Measurements from ENCODE around the gene MRM2. TPM values are rescaled to one million over a fixed set of nuclear protein-coding genes. Genes with fewer than 3 reads are reported as not detected.

The MRM2 gene
- total and polyA plus RNA-seq, 2 donors from 2014 or later = 25.6 TPM

DNA sequence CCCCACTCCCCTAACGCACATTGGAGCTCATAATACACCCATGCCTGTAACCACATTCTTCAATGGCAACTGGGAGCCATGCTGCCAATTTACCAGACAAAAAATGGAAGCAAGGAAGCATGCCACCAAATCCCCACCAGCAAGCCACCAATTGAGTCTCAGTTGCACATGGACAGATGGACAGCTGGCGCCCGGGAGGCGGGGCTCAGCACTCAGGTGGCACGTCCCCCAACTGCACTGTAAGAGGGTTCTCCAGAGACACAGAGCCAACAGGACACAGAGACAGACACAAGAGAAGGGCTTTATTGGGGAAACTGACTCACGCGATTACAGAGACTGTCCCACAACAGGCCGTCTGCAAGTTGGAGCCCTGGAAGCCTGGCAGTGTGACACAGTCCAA lies 11.8 kb downstream of the MRM2 start:
- Histone ChIP-seq H3K9ac (ENCODE audit: low read length in 3 of 3) (no peak overlapping the region), H3K4me1 (ENCODE audit: control insufficient read depth in 2 of 3, insufficient read depth in 2 of 3, low read depth in 1 of 3, low read length in 3 of 3) (peaks cover 0 to 6% (median 0%) of the 10 kb centered on the region in 3 donors), H3K27me3 (ENCODE audit: control insufficient read depth, insufficient read depth, low read length) (no peaks in the 10 kb centered on the region), H3K27ac (ENCODE audit: low read depth in 2 of 2, low read length in 2 of 2) (no peak overlapping the region), H3K36me3 (ENCODE audit: control insufficient read depth in 2 of 3, insufficient read depth in 3 of 3, low read length in 3 of 3) (peaks cover 4 to 19% (median 6%) of the 10 kb centered on the region in 3 donors), H3K4me3 (ENCODE audit: low read length in 3 of 3) (no peak overlapping the region), H3K9me3 (ENCODE audit: control insufficient read depth in 2 of 3, insufficient read depth in 1 of 3, low read length in 3 of 3) (no peaks in the 10 kb centered on the region)
- TF ChIP-seq, protein P1, sequence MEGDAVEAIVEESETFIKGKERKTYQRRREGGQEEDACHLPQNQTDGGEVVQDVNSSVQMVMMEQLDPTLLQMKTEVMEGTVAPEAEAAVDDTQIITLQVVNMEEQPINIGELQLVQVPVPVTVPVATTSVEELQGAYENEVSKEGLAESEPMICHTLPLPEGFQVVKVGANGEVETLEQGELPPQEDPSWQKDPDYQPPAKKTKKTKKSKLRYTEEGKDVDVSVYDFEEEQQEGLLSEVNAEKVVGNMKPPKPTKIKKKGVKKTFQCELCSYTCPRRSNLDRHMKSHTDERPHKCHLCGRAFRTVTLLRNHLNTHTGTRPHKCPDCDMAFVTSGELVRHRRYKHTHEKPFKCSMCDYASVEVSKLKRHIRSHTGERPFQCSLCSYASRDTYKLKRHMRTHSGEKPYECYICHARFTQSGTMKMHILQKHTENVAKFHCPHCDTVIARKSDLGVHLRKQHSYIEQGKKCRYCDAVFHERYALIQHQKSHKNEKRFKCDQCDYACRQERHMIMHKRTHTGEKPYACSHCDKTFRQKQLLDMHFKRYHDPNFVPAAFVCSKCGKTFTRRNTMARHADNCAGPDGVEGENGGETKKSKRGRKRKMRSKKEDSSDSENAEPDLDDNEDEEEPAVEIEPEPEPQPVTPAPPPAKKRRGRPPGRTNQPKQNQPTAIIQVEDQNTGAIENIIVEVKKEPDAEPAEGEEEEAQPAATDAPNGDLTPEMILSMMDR (IDR thresholded peaks at IDR 0.05; ENCODE audit: borderline replicate concordance, extremely low read depth, insufficient read depth) = no peak
- intact Hi-C loops (cut with DNase I) = no loop called here
- FAIRE-seq = no peak
- DNase-seq = no peak

DNA sequence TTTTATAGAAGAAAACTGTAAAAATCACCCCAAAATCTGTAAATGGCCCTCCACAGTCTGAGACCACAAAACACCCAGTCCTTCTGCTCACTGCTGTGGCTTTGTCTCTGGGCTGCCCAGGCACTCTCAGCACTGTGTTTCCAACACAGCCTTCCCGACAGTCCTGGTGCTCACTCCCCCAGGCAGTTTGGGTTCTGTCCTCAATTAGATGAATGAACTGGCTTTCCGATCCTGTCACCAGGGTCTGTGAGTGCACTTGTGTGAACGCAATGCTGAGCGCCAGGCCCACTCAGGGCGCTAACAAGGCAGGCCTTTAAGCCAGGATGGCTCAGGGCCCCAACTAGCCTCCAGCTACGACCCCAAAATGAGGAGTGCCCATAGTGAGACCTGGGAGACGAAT lies 12.5 kb downstream of the MRM2 start:
- FAIRE-seq (no peak), DNase-seq (no peak)
- Histone ChIP-seq H3K27me3 (ENCODE audit: control insufficient read depth, insufficient read depth, low read length) (no peaks in the 10 kb centered on the region), H3K9ac (ENCODE audit: low read length in 3 of 3) (no peak overlapping the region), H3K36me3 (ENCODE audit: control insufficient read depth in 2 of 3, insufficient read depth in 3 of 3, low read length in 3 of 3) (peaks cover 2 to 17% (median 4%) of the 10 kb centered on the region in 3 donors), H3K27ac (ENCODE audit: low read depth in 2 of 2, low read length in 2 of 2) (no peak overlapping the region), H3K9me3 (ENCODE audit: control insufficient read depth in 2 of 3, insufficient read depth in 1 of 3, low read length in 3 of 3) (no peaks in the 10 kb centered on the region), H3K4me3 (ENCODE audit: low read length in 3 of 3) (no peak overlapping the region), H3K4me1 (ENCODE audit: control insufficient read depth in 2 of 3, insufficient read depth in 2 of 3, low read depth in 1 of 3, low read length in 3 of 3) (peaks cover 0 to 6% (median 0%) of the 10 kb centered on the region in 3 donors)
- intact Hi-C loops (cut with DNase I) = no loop called here
- TF ChIP-seq, protein P1 (IDR thresholded peaks at IDR 0.05; ENCODE audit: borderline replicate concordance, extremely low read depth, insufficient read depth) = no peak

DNA sequence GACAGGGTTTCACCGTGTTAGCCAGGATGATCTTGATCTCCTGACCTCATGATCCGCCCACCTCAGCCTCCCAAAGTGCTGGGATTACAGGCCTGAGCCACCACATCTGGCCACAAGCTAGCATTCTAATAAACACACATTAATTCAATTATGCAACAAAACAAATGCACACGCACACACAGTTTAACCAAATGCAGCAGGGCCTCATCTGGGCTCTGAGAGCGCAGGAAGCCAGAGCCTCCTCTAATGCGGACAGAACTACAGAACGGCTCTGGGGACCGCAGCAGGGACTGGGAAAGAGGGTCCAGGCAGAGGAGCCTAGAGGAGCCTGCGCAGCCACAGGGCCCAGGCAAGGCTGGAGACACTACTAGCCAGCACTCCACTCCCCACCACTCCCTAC lies 13.1 kb downstream of the MRM2 start:
- H3K4me1 ChIP-seq (ENCODE audit: control insufficient read depth in 2 of 3, insufficient read depth in 2 of 3, low read depth in 1 of 3, low read length in 3 of 3) = peaks cover 0 to 6% (median 0%) of the 10 kb centered on the region in 3 donors
- intact Hi-C loops (cut with DNase I) = no loop called here
- H3K36me3 ChIP-seq (ENCODE audit: control insufficient read depth in 2 of 3, insufficient read depth in 3 of 3, low read length in 3 of 3) = peaks cover 2 to 17% (median 4%) of the 10 kb centered on the region in 3 donors
- FAIRE-seq = no peak
- no peak overlapping the region for H3K4me3 ChIP-seq (ENCODE audit: low read length in 3 of 3)
- DNase-seq = no peak
- no peak overlapping the region for H3K27ac ChIP-seq (ENCODE audit: low read depth in 2 of 2, low read length in 2 of 2)
- TF ChIP-seq, protein P1 (IDR thresholded peaks at IDR 0.05; ENCODE audit: borderline replicate concordance, extremely low read depth, insufficient read depth) = no peak
- no peaks in the 10 kb centered on the region for H3K27me3 ChIP-seq (ENCODE audit: control insufficient read depth, insufficient read depth, low read length)
- H3K9ac ChIP-seq (ENCODE audit: low read length in 3 of 3) = no peak overlapping the region
- no peaks in the 10 kb centered on the region for H3K9me3 ChIP-seq (ENCODE audit: control insufficient read depth in 2 of 3, insufficient read depth in 1 of 3, low read length in 3 of 3)

DNA sequence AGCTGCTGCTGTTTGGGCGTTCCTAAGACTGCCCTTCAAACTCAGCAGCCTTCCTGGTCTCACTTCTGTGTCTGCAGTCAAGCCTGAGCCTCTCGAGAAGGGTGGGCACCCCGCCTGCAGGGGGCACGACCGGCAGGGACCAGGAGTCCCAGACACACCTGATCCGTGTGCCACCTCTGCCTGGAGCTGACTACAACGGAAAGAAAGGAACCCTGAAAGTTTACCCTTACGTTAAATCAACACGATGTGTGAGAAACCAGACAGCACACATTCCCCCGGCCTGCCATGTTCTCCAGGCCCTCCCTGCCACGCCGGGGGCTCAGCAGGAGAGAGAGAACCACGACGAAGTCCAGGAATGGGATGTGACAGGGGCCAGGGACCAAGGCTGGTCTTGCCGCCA lies 14.3 kb downstream of the MRM2 start:
- no peak for DNase-seq
- TF ChIP-seq, protein P1 (IDR thresholded peaks at IDR 0.05; ENCODE audit: borderline replicate concordance, extremely low read depth, insufficient read depth) = no peak
- Histone ChIP-seq H3K27ac (ENCODE audit: low read depth in 2 of 2, low read length in 2 of 2) (no peak overlapping the region), H3K9me3 (ENCODE audit: control insufficient read depth in 2 of 3, insufficient read depth in 1 of 3, low read length in 3 of 3) (no peaks in the 10 kb centered on the region), H3K9ac (ENCODE audit: low read length in 3 of 3) (no peak overlapping the region), H3K27me3 (ENCODE audit: control insufficient read depth, insufficient read depth, low read length) (no peaks in the 10 kb centered on the region), H3K4me3 (ENCODE audit: low read length in 3 of 3) (no peak overlapping the region), H3K36me3 (ENCODE audit: control insufficient read depth in 2 of 3, insufficient read depth in 3 of 3, low read length in 3 of 3) (peaks cover 2 to 17% (median 4%) of the 10 kb centered on the region in 3 donors), H3K4me1 (ENCODE audit: control insufficient read depth in 2 of 3, insufficient read depth in 2 of 3, low read depth in 1 of 3, low read length in 3 of 3) (peaks cover 0 to 2% (median 0%) of the 10 kb centered on the region in 3 donors)
- intact Hi-C loops (cut with DNase I) = no loop called here
- FAIRE-seq = no peak
